SK-N-MC (cell line): ENCODE measurements around the gene ZFAND3.

Source experiments
- DNase-seq: peaks from one replicate; pipeline ENCODE4 v3.0.0-alpha.2; 2011; ENCODE audit warnings: low read depth, low spot score
- H3K27ac ChIP-seq: fragments of 200-600 bp; sonication (generic); 2 replicates; pipeline ENCODE4 v1.5.1; 2016; ENCODE audit warnings: mixed run types
- H3K36me3 ChIP-seq: fragments of 200-600 bp; sonication (generic); 2 replicates; pipeline ENCODE4 v1.6.1; 2017; ENCODE audit warnings: antibody characterized with exemption, low read length, mixed read lengths; ENCODE audit not compliant: insufficient read depth
- H3K4me3 ChIP-seq: fragments of 200-600 bp; sonication (generic); 2 replicates; pipeline ENCODE4 v1.5.1; 2016
- H3K9ac ChIP-seq: fragments of 200-600 bp; sonication (generic); 2 replicates; pipeline ENCODE4 v1.8.0; 2017; ENCODE audit warnings: mixed run types, mixed read lengths; ENCODE audit not compliant: insufficient read length
- H3K9me3 ChIP-seq: fragments of 200-600 bp; sonication (generic); 2 replicates; pipeline ENCODE4 v1.6.1; 2017; ENCODE audit warnings: low read depth, mild to moderate bottlenecking, antibody characterized with exemption, low read length, moderate library complexity, mixed read lengths
- EZH2 ChIP-seq: fragments of 200-600 bp; sonication (generic); IDR thresholded peaks from one replicate; pipeline ENCODE4 v1.6.1; 2017; ENCODE audit warnings: antibody characterized with exemption
- FOXP2 ChIP-seq: optimal IDR thresholded peaks from 2 replicates; pipeline ENCODE3; 2011; ENCODE audit warnings: mild to moderate bottlenecking, moderate library complexity; ENCODE audit not compliant: insufficient read depth; ENCODE audit errors: extremely low read length, control extremely low read depth
- POLR2AphosphoS5 ChIP-seq: IDR thresholded peaks from 2 replicates; pipeline ENCODE4 v1.6.1; 2012; ENCODE audit warnings: mild to moderate bottlenecking, low read depth, low read length, borderline replicate concordance

ZFAND3 gene

DNA sequence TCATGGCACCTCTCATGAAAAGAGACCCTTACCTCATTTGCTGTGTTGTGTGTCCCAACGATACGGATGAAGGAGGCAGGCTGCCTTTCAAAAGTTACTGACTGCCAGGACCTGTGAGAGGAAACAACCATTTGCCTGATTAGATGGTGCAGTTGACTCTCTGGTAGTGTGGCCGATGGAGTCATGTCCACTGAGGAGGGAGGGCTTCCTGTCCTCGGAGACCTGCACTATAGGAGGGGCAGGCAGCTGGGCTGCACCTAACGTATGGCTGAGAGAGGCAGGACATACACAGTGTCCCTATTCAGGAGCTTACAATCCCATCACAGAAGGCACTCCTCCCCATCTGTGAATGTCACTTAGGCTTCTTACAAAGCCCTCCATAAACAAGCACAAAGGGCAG, 373.0 kb downstream of the ZFAND3 start:
- Histone ChIP-seq H3K27ac (no peak overlapping the region), H3K9ac (no peak overlapping the region), H3K9me3 (no peaks in the 10 kb centered on the region), H3K36me3 (no peaks in the 10 kb centered on the region), H3K4me3 (no peak overlapping the region)
- no peak for TF ChIP-seq FOXP2
- TF ChIP-seq POLR2AphosphoS5 = no peak
- no peak for TF ChIP-seq EZH2
- DNase-seq = no peak

GRCh38 chr6:38193051-38193450, 373.5 kb downstream of the ZFAND3 start:
- H3K36me3 ChIP-seq = no peaks in the 10 kb centered on the region
- no peak overlapping the region for H3K9ac ChIP-seq
- TF ChIP-seq FOXP2 = no peak
- TF ChIP-seq POLR2AphosphoS5 = no peak
- TF ChIP-seq EZH2 = no peak
- H3K27ac ChIP-seq = no peak overlapping the region
- no peak overlapping the region for H3K4me3 ChIP-seq
- no peaks in the 10 kb centered on the region for H3K9me3 ChIP-seq
- no peak for DNase-seq

- H3K36me3 ChIP-seq = no peaks in the 10 kb centered on the region
- H3K4me3 ChIP-seq = no peak overlapping the region
- H3K27ac ChIP-seq = no peak overlapping the region
- H3K9ac ChIP-seq = no peak overlapping the region
- no peak for TF ChIP-seq EZH2
- no peak for TF ChIP-seq FOXP2
- no peak for TF ChIP-seq POLR2AphosphoS5
- no peak for DNase-seq
- no peaks in the 10 kb centered on the region for H3K9me3 ChIP-seq
Measured at GRCh38 chr6:38193481-38194281, 374.2 kb downstream of the ZFAND3 start.

DNA sequence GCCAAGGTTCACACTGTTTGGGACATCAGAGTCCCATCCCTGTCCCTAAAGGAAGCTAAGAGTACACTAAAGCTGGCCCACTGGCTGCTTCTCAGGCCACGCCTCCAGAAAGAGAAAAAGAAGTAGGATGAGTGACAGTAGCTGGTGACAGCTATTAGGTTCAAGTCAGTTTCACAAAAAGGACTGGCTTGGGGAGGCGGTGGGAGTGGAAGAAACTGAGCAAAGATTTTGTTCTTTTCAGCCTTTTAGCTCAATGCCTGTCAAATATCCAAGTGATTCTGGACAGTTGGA, 374.7 kb downstream of the ZFAND3 start:
- Histone ChIP-seq H3K4me3 (no peak overlapping the region), H3K9ac (no peak overlapping the region), H3K9me3 (no peaks in the 10 kb centered on the region), H3K27ac (no peak overlapping the region), H3K36me3 (no peaks in the 10 kb centered on the region)
- no peak for DNase-seq
- TF ChIP-seq EZH2 (no peak), POLR2AphosphoS5 (no peak), FOXP2 (no peak)

DNA sequence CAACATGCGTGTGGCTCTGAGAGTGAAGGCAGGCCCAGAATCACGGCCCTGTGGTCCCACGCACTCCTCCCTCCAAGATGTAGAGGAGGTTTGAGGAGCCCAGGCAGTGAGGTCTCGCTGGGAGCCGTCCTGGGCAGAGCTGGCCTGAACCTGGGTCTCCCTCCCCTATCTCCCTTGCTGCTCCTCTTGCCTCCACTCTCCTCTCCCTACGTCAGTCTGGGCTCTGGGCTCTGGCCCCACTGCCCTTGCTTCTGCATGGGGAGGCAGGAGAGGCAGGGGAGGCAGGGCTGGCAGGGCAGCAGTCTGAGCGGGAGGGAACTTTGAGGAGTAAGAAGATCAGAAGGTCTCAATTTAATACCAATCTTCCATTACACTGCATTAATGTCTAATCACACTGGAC, 375.1 kb downstream of the ZFAND3 start:
- no peak overlapping the region for H3K9ac ChIP-seq
- no peak for TF ChIP-seq POLR2AphosphoS5
- no peak for TF ChIP-seq EZH2
- TF ChIP-seq FOXP2 = no peak
- no peak for DNase-seq
- no peak overlapping the region for H3K4me3 ChIP-seq
- no peaks in the 10 kb centered on the region for H3K36me3 ChIP-seq
- H3K27ac ChIP-seq = no peak overlapping the region
- H3K9me3 ChIP-seq = no peaks in the 10 kb centered on the region

GRCh38 chr6:38195113-38195635, 375.6 kb downstream of the ZFAND3 start:
- TF ChIP-seq POLR2AphosphoS5 (no peak), EZH2 (no peak), FOXP2 (no peak)
- H3K9me3 ChIP-seq = no peaks in the 10 kb centered on the region
- H3K36me3 ChIP-seq = no peaks in the 10 kb centered on the region
- DNase-seq = no peak
- no peak overlapping the region for H3K9ac ChIP-seq
- no peak overlapping the region for H3K27ac ChIP-seq
- H3K4me3 ChIP-seq = no peak overlapping the region

GRCh38 chr6:38198219-38198618, 378.7 kb downstream of the ZFAND3 start:
- DNase-seq = no peak
- H3K9me3 ChIP-seq = no peaks in the 10 kb centered on the region
- no peak overlapping the region for H3K4me3 ChIP-seq
- H3K9ac ChIP-seq = no peak overlapping the region
- TF ChIP-seq POLR2AphosphoS5 = no peak
- no peak for TF ChIP-seq FOXP2
- TF ChIP-seq EZH2 = no peak
- no peak overlapping the region for H3K27ac ChIP-seq
- no peaks in the 10 kb centered on the region for H3K36me3 ChIP-seq
